Esophagus muscularis mucosa (tissue), 4 donors: ENCODE results near the gene SIX2. TPM values are rescaled to one million over a fixed set of nuclear protein-coding genes. Genes with fewer than 3 reads are reported as not detected.

Experiments used
- DNase-seq: peaks from one replicate; pipeline ENCODE4 v3.0.0-alpha.2; 2017; ENCODE audit errors: extremely low spot score
- H3K27ac ChIP-seq, 4 donors: fragments of 200-600 bp; sonication (generic); replicated peaks in 1 of 4; 1 replicate in 3 of 4; 2 replicates in 1 of 4; pipeline ENCODE4 v1.5.1; 2016 to 2019; ENCODE audit warnings: mild to moderate bottlenecking in 1 of 4
- H3K27me3 ChIP-seq, 4 donors: fragments of 200-600 bp; sonication (generic); one replicate each; pipeline versions ENCODE4 v1.5.1 to v1.6.0; 2016 to 2019
- H3K36me3 ChIP-seq, 4 donors: fragments of 200-600 bp; sonication (generic); one replicate each; pipeline ENCODE4 v1.5.1; 2016 to 2019
- H3K4me1 ChIP-seq, 4 donors: fragments of 200-600 bp; sonication (generic); one replicate each; pipeline ENCODE4 v1.5.1; 2016 to 2019
- H3K4me3 ChIP-seq, 4 donors: fragments of 200-600 bp; sonication (generic); 1 replicate in 2 of 4; 2 replicates in 2 of 4; pipeline ENCODE4 v1.5.1; 2016 to 2019; ENCODE audit warnings: mild to moderate bottlenecking in 4 of 4, moderate library complexity in 1 of 4
- H3K9me3 ChIP-seq, 4 donors: fragments of 200-600 bp; sonication (generic); 1 replicate in 3 of 4; 2 replicates in 1 of 4; pipeline ENCODE4 v1.5.1; 2016 to 2019
- EP300 ChIP-seq: sonication (generic); formaldehyde crosslinking; IDR thresholded peaks from one replicate; pipeline ENCODE4 v1.6.1; 2017; ENCODE audit warnings: antibody characterized with exemption
- POLR2A ChIP-seq: fragments of 450-650 bp; IDR thresholded peaks from one replicate; pipeline ENCODE4 v1.6.1; 2017; ENCODE audit warnings: antibody characterized with exemption, moderate library complexity, mild to moderate bottlenecking, low read depth
- POLR2AphosphoS5 ChIP-seq, 2 donors: sonication (generic); formaldehyde crosslinking; IDR thresholded peaks; one replicate each; pipeline ENCODE4 v1.6.1; 2017; ENCODE audit warnings: antibody characterized with exemption in 2 of 2
- WGBS: methylation state at CpG from one replicate; pipeline ENCODE4 v1.1.5; 2018; 5-methylcytosine and 5-hydroxymethylcytosine counted together
- intact Hi-C: fragments of 100-400 bp; cut with DNase I; formaldehyde crosslinking; loops from one replicate; pipeline ENCODE4 v1.15.1; 2023
- total RNA-seq, 4 donors: library from RNA; depleted of rRNA; stranded (reverse); fragments of >200 nt; gene quantifications; one replicate each; pipeline versions ENCODE4 v1.1.0 to v1.2.1, GENCODE V29; 2016
- TF ChIP-seq, protein P1 (sequence below), 3 experiments: fragments of 200-600 bp in 2 of 3; fragments of 450-650 bp in 1 of 3; sonication (generic) in 2 of 3; IDR thresholded peaks; one replicate each; pipeline ENCODE4 v1.5.1; 2017 to 2019; ENCODE audit warnings: antibody characterized with exemption in 3 of 3, mild to moderate bottlenecking in 2 of 3, moderate library complexity in 1 of 3

SIX2 gene
- total RNA-seq, 4 donors from 2014 or later, result under 0.01 to 1.9 (median 1.5) TPM

DNA sequence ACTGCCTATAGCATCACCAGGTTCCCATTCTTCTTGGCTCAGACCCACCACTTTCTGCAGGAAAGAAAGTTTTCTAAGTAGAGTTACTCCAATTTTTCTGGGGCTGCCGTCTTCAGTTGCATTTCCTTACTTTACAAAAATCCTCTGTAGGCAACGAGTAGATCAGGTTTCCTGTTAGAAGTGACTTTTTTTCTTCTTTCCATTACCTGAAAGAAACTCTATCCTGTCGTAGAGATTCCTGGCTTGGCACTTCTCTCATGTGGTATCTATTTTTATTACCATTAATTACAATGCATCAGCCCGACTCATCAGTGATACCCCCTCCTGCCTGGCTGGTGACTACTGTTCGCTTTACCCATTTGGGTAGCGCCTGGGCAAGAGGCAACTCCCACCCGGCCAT lies 5.6 kb upstream of the SIX2 start:
- TF ChIP-seq EP300, result no peak
- TF ChIP-seq POLR2A, result no peak
- TF ChIP-seq POLR2AphosphoS5 (IDR thresholded peaks at IDR 0.05), result no peak
- TF ChIP-seq, protein P1, sequence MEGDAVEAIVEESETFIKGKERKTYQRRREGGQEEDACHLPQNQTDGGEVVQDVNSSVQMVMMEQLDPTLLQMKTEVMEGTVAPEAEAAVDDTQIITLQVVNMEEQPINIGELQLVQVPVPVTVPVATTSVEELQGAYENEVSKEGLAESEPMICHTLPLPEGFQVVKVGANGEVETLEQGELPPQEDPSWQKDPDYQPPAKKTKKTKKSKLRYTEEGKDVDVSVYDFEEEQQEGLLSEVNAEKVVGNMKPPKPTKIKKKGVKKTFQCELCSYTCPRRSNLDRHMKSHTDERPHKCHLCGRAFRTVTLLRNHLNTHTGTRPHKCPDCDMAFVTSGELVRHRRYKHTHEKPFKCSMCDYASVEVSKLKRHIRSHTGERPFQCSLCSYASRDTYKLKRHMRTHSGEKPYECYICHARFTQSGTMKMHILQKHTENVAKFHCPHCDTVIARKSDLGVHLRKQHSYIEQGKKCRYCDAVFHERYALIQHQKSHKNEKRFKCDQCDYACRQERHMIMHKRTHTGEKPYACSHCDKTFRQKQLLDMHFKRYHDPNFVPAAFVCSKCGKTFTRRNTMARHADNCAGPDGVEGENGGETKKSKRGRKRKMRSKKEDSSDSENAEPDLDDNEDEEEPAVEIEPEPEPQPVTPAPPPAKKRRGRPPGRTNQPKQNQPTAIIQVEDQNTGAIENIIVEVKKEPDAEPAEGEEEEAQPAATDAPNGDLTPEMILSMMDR (IDR thresholded peaks at IDR 0.05), result no peak
- H3K27me3 ChIP-seq, result peaks cover 17 to 74% (median 50%) of the 10 kb centered on the region in 4 donors
- no peak overlapping the region for H3K4me3 ChIP-seq
- H3K27ac ChIP-seq, result no peak overlapping the region
- peaks cover 27 to 42% (median 36%) of the 10 kb centered on the region in 4 donors for H3K4me1 ChIP-seq
- DNase-seq, result no peak
- no peaks in the 10 kb centered on the region for H3K9me3 ChIP-seq
- WGBS, result 77% methylated on average over 7 of the region's 7 CpGs
- H3K36me3 ChIP-seq, result no peaks in the 10 kb centered on the region
- intact Hi-C loops, result no loop called here

DNA sequence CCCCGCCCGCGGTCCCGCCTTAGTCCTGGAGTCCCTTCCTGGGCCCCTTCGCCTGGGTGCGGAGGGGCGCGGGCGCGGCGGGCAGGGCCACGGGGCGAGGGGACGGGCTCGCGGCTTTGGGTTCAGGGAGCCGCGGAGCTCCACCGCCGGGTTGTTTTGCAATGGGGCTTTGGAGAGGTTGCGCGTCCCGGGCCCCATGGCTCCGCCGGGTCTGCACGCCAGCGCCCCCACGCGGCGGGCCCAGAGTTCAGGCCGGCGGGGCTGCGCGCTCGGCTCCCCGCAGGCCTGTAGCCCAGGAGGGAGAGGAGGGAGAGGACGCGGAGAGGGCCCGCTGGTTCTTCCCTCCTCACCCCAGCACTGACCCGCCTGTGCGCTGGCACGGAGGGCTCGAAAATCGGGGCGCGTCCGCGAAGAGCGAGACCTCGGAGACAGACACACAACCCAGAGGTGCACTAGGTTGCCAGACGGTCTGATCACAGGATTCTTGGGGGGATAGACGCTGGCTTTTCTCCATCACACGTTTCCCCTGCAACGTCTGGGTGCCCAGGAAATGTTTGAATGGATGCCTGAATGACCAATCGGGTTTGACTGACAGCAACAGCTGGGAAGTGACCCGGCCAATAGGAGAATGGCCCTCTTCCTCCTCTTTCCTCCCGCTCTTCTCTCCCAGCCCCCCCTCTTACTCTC lies 4.9 kb upstream of the SIX2 start:
- Histone ChIP-seq H3K27me3 (peaks cover 17 to 79% (median 51%) of the 10 kb centered on the region in 4 donors), H3K27ac (peak overlapping the region in 2 of 4 donors; percentile 40 to 53), H3K36me3 (no peaks in the 10 kb centered on the region), H3K4me3 (peak overlapping the region; percentile 45 to 60 (median 46)), H3K9me3 (no peaks in the 10 kb centered on the region), H3K4me1 (peaks cover 29 to 49% (median 43%) of the 10 kb centered on the region in 4 donors)
- TF ChIP-seq, protein P1 (IDR thresholded peaks at IDR 0.05), result peak; percentile 41 to 56 (median 43)
- TF ChIP-seq POLR2AphosphoS5 (IDR thresholded peaks at IDR 0.05) (no peak), EP300 (no peak), POLR2A (no peak)
- intact Hi-C loops, result no loop called here
- DNase-seq, result no peak
- 13% methylated on average over 18 of the region's 57 CpGs for WGBS

- peak overlapping the region in 2 of 4 donors; percentile 40 to 53 for H3K27ac ChIP-seq
- H3K36me3 ChIP-seq, result no peaks in the 10 kb centered on the region
- no peak for DNase-seq
- intact Hi-C loops, result no loop called here
- H3K4me3 ChIP-seq, result peak overlapping the region; percentile 45 to 60 (median 46)
- 9% methylated on average over 17 of the region's 83 CpGs for WGBS
- H3K9me3 ChIP-seq, result no peaks in the 10 kb centered on the region
- peak in 1 of 2 donors; percentile 17 for TF ChIP-seq POLR2AphosphoS5 (IDR thresholded peaks at IDR 0.05)
- no peak for TF ChIP-seq EP300
- no peak for TF ChIP-seq POLR2A
- TF ChIP-seq, protein P1 (IDR thresholded peaks at IDR 0.05), result no peak
- peaks cover 34 to 56% (median 50%) of the 10 kb centered on the region in 4 donors for H3K4me1 ChIP-seq
- H3K27me3 ChIP-seq, result peaks cover 17 to 86% (median 54%) of the 10 kb centered on the region in 4 donors
Observed at GRCh38 chr2:45013229-45014015, 4.2 kb upstream of the SIX2 start.

GRCh38 chr2:45012733-45013132 lies 3.5 kb upstream of the SIX2 start:
- intact Hi-C loops, result no loop called here
- TF ChIP-seq, protein P1 (IDR thresholded peaks at IDR 0.05), result no peak
- no peak for TF ChIP-seq POLR2A
- no peak for TF ChIP-seq EP300
- TF ChIP-seq POLR2AphosphoS5 (IDR thresholded peaks at IDR 0.05), result no peak
- peaks cover 36 to 62% (median 55%) of the 10 kb centered on the region in 4 donors for H3K4me1 ChIP-seq
- DNase-seq, result no peak
- no peak overlapping the region for H3K27ac ChIP-seq
- no peaks in the 10 kb centered on the region for H3K9me3 ChIP-seq
- no peaks in the 10 kb centered on the region for H3K36me3 ChIP-seq
- no peak overlapping the region for H3K4me3 ChIP-seq
- WGBS, result 25% methylated on average over 3 of the region's 13 CpGs
- peaks cover 17 to 92% (median 56%) of the 10 kb centered on the region in 4 donors for H3K27me3 ChIP-seq
